ENCODE data around the gene IQCE.

IQCE gene

DNA sequence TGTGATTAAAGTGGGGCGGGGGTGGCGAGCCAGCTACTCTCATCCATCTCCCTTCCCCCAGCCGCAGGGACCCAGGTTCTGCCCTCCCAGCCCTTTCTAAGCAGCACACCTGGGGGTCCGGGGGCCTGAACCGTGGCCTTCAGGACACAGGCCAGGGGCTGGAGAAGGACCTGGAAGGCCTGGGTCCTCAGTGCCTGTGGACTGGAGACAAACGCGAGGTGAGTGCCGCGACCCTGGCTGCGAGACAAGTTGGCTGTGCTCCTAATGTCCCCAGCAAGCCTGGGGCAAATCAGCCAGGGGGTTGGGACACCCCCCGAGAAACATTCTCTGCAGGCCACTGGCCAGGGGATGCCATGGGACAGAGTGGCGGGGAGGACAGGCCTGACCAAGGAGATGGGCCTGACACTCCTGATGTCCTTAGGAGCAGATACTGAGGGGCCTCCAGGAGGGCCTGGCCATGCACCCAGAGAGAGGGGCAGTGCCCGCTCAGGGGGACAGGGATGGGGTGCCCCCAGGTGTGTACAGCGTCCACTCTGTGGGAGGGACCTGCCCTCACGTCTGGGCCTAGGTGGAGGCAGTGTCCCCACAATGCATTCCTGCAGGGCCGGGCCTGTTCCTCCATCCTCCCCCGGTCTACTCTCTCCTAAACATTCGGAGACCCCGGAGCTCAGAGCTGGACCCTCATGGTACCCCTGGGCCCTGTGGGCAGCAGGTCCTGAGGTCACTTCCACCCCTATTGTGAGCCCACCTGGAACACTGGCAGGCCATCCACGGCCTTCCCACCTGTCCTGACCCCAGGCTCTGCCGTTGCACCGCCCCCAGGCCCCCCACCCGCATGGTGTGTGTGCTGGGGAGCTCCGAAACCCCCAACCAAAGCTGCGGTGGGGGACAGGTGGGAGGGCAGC, 16.5 kb upstream of the IQCE start:
- TF ChIP-seq, protein P1, sequence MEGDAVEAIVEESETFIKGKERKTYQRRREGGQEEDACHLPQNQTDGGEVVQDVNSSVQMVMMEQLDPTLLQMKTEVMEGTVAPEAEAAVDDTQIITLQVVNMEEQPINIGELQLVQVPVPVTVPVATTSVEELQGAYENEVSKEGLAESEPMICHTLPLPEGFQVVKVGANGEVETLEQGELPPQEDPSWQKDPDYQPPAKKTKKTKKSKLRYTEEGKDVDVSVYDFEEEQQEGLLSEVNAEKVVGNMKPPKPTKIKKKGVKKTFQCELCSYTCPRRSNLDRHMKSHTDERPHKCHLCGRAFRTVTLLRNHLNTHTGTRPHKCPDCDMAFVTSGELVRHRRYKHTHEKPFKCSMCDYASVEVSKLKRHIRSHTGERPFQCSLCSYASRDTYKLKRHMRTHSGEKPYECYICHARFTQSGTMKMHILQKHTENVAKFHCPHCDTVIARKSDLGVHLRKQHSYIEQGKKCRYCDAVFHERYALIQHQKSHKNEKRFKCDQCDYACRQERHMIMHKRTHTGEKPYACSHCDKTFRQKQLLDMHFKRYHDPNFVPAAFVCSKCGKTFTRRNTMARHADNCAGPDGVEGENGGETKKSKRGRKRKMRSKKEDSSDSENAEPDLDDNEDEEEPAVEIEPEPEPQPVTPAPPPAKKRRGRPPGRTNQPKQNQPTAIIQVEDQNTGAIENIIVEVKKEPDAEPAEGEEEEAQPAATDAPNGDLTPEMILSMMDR (IDR thresholded peaks at IDR 0.05; ENCODE audit: extremely low read depth, missing control alignments) = no peak
- no peak for DNase-seq (ENCODE audit: low spot score)

DNA sequence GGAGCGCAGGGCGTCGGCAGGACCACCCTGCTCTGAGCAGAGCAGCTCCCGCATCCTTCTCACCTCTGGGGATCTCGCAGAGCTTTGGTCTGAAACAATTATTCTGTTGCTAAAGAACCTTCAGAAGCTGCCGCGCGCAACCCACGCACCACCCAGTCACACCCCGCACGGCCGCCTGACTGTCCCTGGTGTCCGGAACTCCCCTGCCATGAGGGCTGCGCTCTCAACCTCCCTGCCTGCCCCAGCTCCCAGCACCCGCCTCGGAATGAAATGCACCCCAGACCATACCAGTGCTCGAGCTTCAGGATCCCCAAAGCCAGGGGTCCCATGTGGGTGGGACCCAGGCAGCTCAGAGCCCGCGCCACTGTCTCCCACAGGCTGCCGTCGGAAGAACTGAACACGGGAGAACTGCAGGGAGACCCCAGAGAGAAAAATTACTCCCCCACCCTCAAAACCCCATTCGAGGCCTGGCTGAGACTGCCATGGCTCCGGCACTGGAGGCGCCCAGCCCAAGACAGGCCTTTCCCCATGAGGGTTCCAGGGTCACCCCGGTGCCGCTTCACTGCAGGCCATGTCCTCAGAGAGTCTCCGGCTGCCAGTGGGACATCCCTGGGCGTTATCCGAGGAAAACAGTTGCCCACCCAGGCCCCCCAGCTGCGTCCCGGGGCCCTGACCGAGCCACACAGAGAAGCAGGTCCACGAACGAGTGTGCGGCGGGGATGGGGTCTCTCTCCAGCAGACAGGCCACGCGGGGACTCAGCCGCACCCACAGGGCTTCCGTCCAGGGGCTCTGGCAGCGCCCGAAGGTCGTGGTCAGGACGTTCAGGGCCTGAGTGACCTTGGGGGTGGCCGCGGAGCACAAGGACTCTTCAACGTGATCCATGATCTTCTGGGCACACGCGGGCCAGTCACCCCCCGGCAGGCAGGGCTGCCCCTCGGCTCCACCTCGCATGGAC, 15.6 kb upstream of the IQCE start:
- DNase-seq (ENCODE audit: low spot score) = no peak

DNA sequence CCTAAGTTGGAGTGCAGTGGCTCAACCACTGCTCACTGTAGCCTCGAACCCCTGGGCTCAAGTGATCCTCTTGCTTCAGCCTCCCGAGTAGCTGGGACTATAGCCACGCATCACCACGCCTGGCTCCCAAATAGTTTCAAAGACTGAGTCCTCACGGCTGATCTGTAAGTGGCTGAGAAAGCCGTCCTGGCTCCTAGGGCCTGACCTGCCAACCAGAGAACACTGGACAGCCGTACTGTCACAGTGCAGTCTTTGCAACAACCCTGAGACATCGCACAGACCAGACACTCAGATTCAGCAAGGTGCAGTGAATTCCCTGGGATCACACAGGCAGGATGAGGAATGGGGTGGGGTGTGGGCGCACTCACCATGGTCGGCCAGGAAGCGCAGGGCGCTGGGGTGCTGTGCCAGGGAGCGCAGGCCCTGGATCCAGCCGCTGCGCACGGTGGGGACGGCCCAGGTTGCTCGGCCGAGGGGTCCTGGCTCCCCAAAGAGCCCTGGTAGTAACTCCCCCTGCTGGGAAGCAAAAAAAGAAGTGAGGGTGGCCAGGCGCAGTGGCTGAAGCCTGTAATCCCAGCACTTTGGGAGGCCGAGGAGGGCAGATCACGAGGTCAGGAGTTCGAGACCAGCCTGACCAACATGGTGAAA, 14.1 kb upstream of the IQCE start:
- TF ChIP-seq, protein P1 (IDR thresholded peaks at IDR 0.05; ENCODE audit: extremely low read depth, missing control alignments) = no peak
- DNase-seq (ENCODE audit: low spot score) = no peak

More for the DNA sequence above, 15.6 kb upstream of the IQCE start:
- TF ChIP-seq, protein P1 (IDR thresholded peaks at IDR 0.05; ENCODE audit: extremely low read depth, missing control alignments) = no peak

DNA sequence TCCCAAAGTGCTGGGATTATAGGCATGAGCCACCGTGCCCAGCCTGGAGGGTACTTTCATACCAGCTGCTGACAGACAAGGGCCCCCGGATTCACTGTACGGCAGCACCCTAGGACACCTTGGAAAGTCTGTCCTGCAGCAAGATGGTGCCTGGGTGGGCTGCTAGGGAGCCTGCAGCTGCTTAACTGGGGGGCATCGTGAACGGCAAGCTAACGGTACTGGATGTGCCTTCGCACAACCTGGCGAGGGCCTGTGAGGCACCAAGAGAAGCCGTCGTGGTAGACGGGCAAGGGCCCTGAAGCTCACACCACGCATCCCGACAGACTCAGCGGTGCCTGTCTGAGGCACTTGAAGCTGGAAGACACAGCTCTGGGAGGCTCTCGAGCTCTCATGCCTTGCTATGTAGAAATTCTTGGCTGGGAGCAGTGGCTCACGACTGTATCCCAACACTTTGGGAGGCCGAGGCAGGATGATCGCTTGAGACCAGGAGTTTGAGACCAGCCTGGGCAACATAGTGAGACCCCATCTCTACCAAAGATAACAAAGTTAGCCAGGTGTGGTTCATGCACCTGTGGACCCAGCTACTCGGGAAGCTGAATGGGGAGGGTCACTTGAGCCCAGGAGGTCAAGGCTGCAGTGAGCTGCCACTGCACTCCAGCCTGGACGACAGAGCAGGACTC, 12.9 kb upstream of the IQCE start:
- TF ChIP-seq, protein P1 (IDR thresholded peaks at IDR 0.05; ENCODE audit: extremely low read depth, missing control alignments) = no peak
- no peak for DNase-seq (ENCODE audit: low spot score)

GRCh38 chr7:2546776-2547586, 11.8 kb upstream of the IQCE start:
- no peak for DNase-seq (ENCODE audit: low spot score)
- TF ChIP-seq, protein P1 (IDR thresholded peaks at IDR 0.05; ENCODE audit: extremely low read depth, missing control alignments) = no peak

DNA sequence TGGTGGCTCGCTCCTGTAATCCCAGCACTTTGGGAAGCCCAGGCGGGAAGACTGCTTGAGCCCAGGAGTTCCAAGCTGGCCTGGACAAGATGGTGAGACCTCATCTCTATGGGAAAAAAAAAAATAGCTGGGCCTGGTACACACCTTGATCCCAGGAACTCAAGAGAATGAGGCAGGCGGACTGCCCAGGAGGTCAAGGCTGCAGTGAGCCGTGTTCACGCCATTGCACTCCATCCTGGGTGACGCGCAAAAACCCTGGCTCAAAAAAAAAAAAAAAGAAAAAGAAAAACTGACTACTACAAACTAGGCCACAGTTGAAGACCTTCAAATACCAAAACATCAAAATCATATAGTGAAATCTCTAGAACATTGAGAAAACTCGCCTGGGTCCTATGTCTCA, 7.4 kb upstream of the IQCE start:
- DNase-seq (ENCODE audit: low spot score) = no peak
- TF ChIP-seq, protein P1 (IDR thresholded peaks at IDR 0.05; ENCODE audit: extremely low read depth, missing control alignments) = no peak

All from GM20000 (cell line).